GM12878 (cell line): ENCODE results near the gene LAMB1. TPM values are rescaled to one million over a fixed set of nuclear protein-coding genes. Genes with fewer than 3 reads are reported as not detected.
A peak's percentile ranks its signal among the peaks of the same experiment; 100 is the strongest.

Experiments used
- ATAC-seq: fragments of 200-7000 bp; cut with Tn5 transposase; 3 replicates; pipeline ENCODE4 v1.9.1; 2020; ENCODE audit warnings: mild to moderate bottlenecking, moderate library complexity
- BruUV-seq: library from RNA; stranded (reverse); fragments of 400-500 nt; replicated peaks from 2 replicates; lab custom pipeline; 2021; lab: Mats Ljungman, UMichigan
- CTCF ChIA-PET: fragments of 300-600 bp; sonication (Branson Sonifier 250); formaldehyde crosslinking; extraction: SDS; loops from one replicate; lab custom pipeline; 2021; ENCODE audit warnings: inconsistent platforms; lab: Yijun Ruan, JAX
- POLR2A ChIA-PET: fragments of 350-600 bp; formaldehyde crosslinking; extraction: SDS; loops from one replicate; lab custom pipeline; 2021; ENCODE audit warnings: inconsistent platforms; lab: Charles Lee
- RAD21 ChIA-PET: fragments of 300-600 bp; sonication (Branson Sonifier 250); formaldehyde crosslinking; loops from one replicate; lab custom pipeline; 2023; ENCODE audit warnings: antibody characterized with exemption; ENCODE audit not compliant: unreplicated experiment; lab: Charles Lee
- SMC1A ChIA-PET: fragments of 300-600 bp; sonication (Branson Sonifier 250); formaldehyde crosslinking; loops from one replicate; lab custom pipeline; 2023; ENCODE audit not compliant: unreplicated experiment, uncharacterized antibody; lab: Charles Lee
- DNase-seq: peaks from one replicate; pipeline ENCODE4 v3.0.0-alpha.2; 2011; ENCODE audit warnings: low read depth, low spot score
- FAIRE-seq: peaks from 3 replicates; lab custom pipeline; 2011; peaks lifted over from hg19 to GRCh38; lab: Jason Lieb, UNC
- H2AFZ ChIP-seq: 2 replicates; pipeline ENCODE4 v1.6.0; 2011; ENCODE audit warnings: low read depth, low read length, control low read depth; ENCODE audit not compliant: control insufficient read depth
- H3K27ac ChIP-seq: 2 replicates; pipeline ENCODE4 v1.5.1; 2011; ENCODE audit warnings: control low read depth; ENCODE audit not compliant: control insufficient read depth, insufficient read depth
- H3K27me3 ChIP-seq, 2 experiments: replicated peaks in 1 of 2; 2 replicates each; pipeline versions ENCODE4 v1.6.0 to v1.6.1; 2011; ENCODE audit warnings: low read length in 1 of 2; ENCODE audit not compliant: control insufficient read depth in 2 of 2, insufficient read depth in 2 of 2
- H3K36me3 ChIP-seq, 2 experiments: 2 replicates each; pipeline ENCODE4 v1.5.1; 2011; ENCODE audit warnings: low read length in 1 of 2; ENCODE audit not compliant: control insufficient read depth in 2 of 2, insufficient read depth in 2 of 2
- H3K4me1 ChIP-seq: 2 replicates; pipeline ENCODE4 v1.6.1; 2011; ENCODE audit warnings: mild to moderate bottlenecking, low read length, moderate library complexity, mixed read lengths; ENCODE audit not compliant: control insufficient read depth, insufficient read depth
- H3K4me2 ChIP-seq: 2 replicates; pipeline ENCODE4 v1.6.0; 2011; ENCODE audit warnings: control low read depth; ENCODE audit not compliant: control insufficient read depth, insufficient read depth
- H3K4me3 ChIP-seq: fragments of 200-600 bp; sonication (generic); 2 replicates; pipeline ENCODE4 v1.5.1; 2016
- H3K79me2 ChIP-seq: 2 replicates; pipeline ENCODE4 v1.6.0; 2011; ENCODE audit warnings: low read length; ENCODE audit not compliant: control insufficient read depth, insufficient read depth
- H3K9ac ChIP-seq: 2 replicates; pipeline ENCODE4 v1.8.0; 2011; ENCODE audit warnings: low read length, control low read depth, mixed read lengths; ENCODE audit not compliant: control insufficient read depth, insufficient read depth
- H3K9me3 ChIP-seq: replicated peaks from 3 replicates; pipeline ENCODE4 v1.5.1; 2011; ENCODE audit warnings: mild to moderate bottlenecking, low read length; ENCODE audit not compliant: control insufficient read depth, insufficient read depth
- H4K20me1 ChIP-seq: 2 replicates; pipeline ENCODE4 v1.6.0; 2011; ENCODE audit not compliant: control insufficient read depth, insufficient read depth
- CREM ChIP-seq: IDR thresholded peaks from 2 replicates; pipeline ENCODE4 v1.6.1; 2014; ENCODE audit warnings: antibody characterized with exemption, low read depth
- E4F1 ChIP-seq: fragments of 450-650 bp; IDR thresholded peaks from 2 replicates; pipeline ENCODE4 v1.6.1; 2018; ENCODE audit warnings: borderline replicate concordance, mild to moderate bottlenecking; ENCODE audit not compliant: partially characterized antibody
- GABPA ChIP-seq: IDR thresholded peaks from 2 replicates; pipeline ENCODE4 v1.6.1; 2014; ENCODE audit warnings: antibody characterized with exemption, low read depth, mild to moderate bottlenecking, inconsistent platforms
- KAT2A ChIP-seq: conservative IDR thresholded peaks from 2 replicates; pipeline ENCODE4 v1.6.1; 2011; ENCODE audit warnings: low read depth, low read length; ENCODE audit not compliant: control insufficient read depth
- MTA2 ChIP-seq: fragments of 450-650 bp; IDR thresholded peaks from 2 replicates; pipeline ENCODE4 v1.6.1; 2016; ENCODE audit warnings: low read depth, mild to moderate bottlenecking, moderate library complexity
- POLR2A ChIP-seq: IDR thresholded peaks from 2 replicates; pipeline ENCODE4 v1.6.1; 2011; ENCODE audit warnings: low read depth, mild to moderate bottlenecking, low read length
- RBBP5 ChIP-seq: fragments of 200-600 bp; sonication (generic); conservative IDR thresholded peaks from 2 replicates; pipeline ENCODE4 v1.6.1; 2016
- SIX5 ChIP-seq: IDR thresholded peaks from 2 replicates; pipeline ENCODE4 v1.6.1; 2011; ENCODE audit warnings: mild to moderate bottlenecking, low read depth, low read length, moderate library complexity; ENCODE audit not compliant: severe bottlenecking
- SMAD1 ChIP-seq: fragments of 450-650 bp; IDR thresholded peaks from 2 replicates; pipeline ENCODE4 v1.6.1; 2018; ENCODE audit warnings: mild to moderate bottlenecking, low read depth; ENCODE audit not compliant: partially characterized antibody
- SREBF1 ChIP-seq: IDR thresholded peaks from 2 replicates; pipeline ENCODE4 v1.6.1; 2012; ENCODE audit warnings: mild to moderate bottlenecking, low read length
- ZBTB11 ChIP-seq: fragments of 450-650 bp; formaldehyde crosslinking; IDR thresholded peaks from 2 replicates; pipeline ENCODE4 v1.5.0; 2022; ENCODE audit warnings: mild to moderate bottlenecking, missing genetic modification characterization
- ZSCAN29 ChIP-seq: fragments of 450-650 bp; IDR thresholded peaks from 2 replicates; pipeline ENCODE4 v1.6.1; 2017; ENCODE audit warnings: mild to moderate bottlenecking, moderate library complexity
- WGBS: methylation state at CpG from one replicate; pipeline ENCODE4 v1.1.6; 2016; ENCODE audit warnings: low lambda C conversion rate; ENCODE audit not compliant: insufficient replicate concordance, insufficient coverage; ENCODE audit errors: missing lambda C conversion rate; 5-methylcytosine and 5-hydroxymethylcytosine counted together
- in situ Hi-C: fragments of 300-500 bp; cut with MboI; formaldehyde crosslinking; loops from 9 replicates; pipeline ENCODE4 v1.14.3; 2018; ENCODE audit warnings: mixed read lengths
- intact Hi-C: fragments of 100-400 bp; cut with micrococcal nuclease; formaldehyde crosslinking; loops from one replicate; pipeline ENCODE4 v1.14.2; 2022; ENCODE audit not compliant: unreplicated experiment
- polyA plus RNA-seq, 11 experiments: library from polyadenylated mRNA; depleted of rRNA in 4 of 11; unstranded in 6 of 11; stranded (reverse) in 5 of 11; fragments of >200 nt; fragmentation: Nextera tagmentation in 4 of 11; fragmentation: Illumina TruSeq in 1 of 11; extraction: Ambion mirVana in 4 of 11; extraction: Trizol in 1 of 11; gene quantifications; 1 replicate in 1 of 11; 2 replicates in 10 of 11; pipeline versions ENCODE4 v1.2.1 to v1.2.3, GENCODE V29; 2011 to 2016; ENCODE audit warnings: inconsistent platforms in 2 of 11, missing spikeins in 2 of 11, low read depth in 1 of 11
- total RNA-seq, 4 experiments: library from RNA; depleted of rRNA in 3 of 4; stranded (reverse); fragments of >200 nt in 3 of 4; fragmentation: Illumina TruSeq in 1 of 4; extraction: Trizol in 1 of 4; gene quantifications; 2 replicates each; pipeline versions ENCODE4 v1.2.1 to v1.2.3, GENCODE V29; 2013 to 2021

The LAMB1 gene
- total and polyA plus RNA-seq, 10 of the 15 experiments (the other 5 are each of a cell fraction or from before 2014, with no cell fraction given) = 0.05 to 2.2 (median 1.2) TPM; not detected in 4

- TF ChIP-seq SMAD1 (no peak), MTA2 (no peak), ZSCAN29 (no peak), KAT2A (no peak)
Measured at GRCh38 chr7:107932805-107933204, 70.2 kb downstream of the LAMB1 start (continued).

- H3K27ac ChIP-seq = no peak overlapping the region
- ATAC-seq (no peak), DNase-seq (no peak)
- ChIA-PET POLR2A (no interaction called here), RAD21 (no interaction called here), CTCF (no interaction called here), SMC1A (no interaction called here)
- H3K9me3 ChIP-seq = no peaks in the 10 kb centered on the region
- no peak overlapping the region for H3K4me3 ChIP-seq
- BruUV-seq = no TSS peak
- peaks cover 0 to 4% of the 10 kb centered on the region in 2 experiments; a peak in 1 of 4 replicates for H3K36me3 ChIP-seq
- in situ Hi-C loops = no loop called here
- H2AFZ ChIP-seq = no peak overlapping the region
- intact Hi-C loops = no loop called here
- H3K9ac ChIP-seq = no peak overlapping the region
- no peak for TF ChIP-seq SIX5
- TF ChIP-seq ZBTB11 (CRISPR knock-in tag) = no peak
- peak; percentile 25; the same call in 1 of the 2 replicates for TF ChIP-seq POLR2A
- no peak for TF ChIP-seq CREM
- no peak for TF ChIP-seq SREBF1
- no peak for TF ChIP-seq E4F1
- TF ChIP-seq RBBP5 = no peak
- TF ChIP-seq GABPA = no peak
- TF ChIP-seq, all 136 proteins: peak for 1
- Histone ChIP-seq H3K79me2 (no peaks in the 10 kb centered on the region), H3K4me1 (no peaks in the 10 kb centered on the region), H3K27me3 (no peaks in the 10 kb centered on the region), H3K4me2 (no peak overlapping the region), H4K20me1 (no peaks in the 10 kb centered on the region)
- WGBS = 91% methylated on average over 5 of the region's 5 CpGs
- no peak for FAIRE-seq
Measured at GRCh38 chr7:107931740-107932515, 71.0 kb downstream of the LAMB1 start.
